Psoas muscle (tissue), 8 donors: ENCODE data around the gene TTC9. TPM values are rescaled to one million over a fixed set of nuclear protein-coding genes. Genes with fewer than 3 reads are reported as not detected.

Experiments
- ATAC-seq, 4 donors: fragments of 200-7000 bp; cut with Tn5 transposase; one replicate each; pipeline ENCODE4 v1.9.1; 2020; ENCODE audit warnings: moderate library complexity in 3 of 4, mild to moderate bottlenecking in 2 of 4
- DNase-seq, 2 donors: peaks; one replicate each; pipeline ENCODE4 v3.0.0-alpha.2; 2020
- H3K27ac ChIP-seq: fragments of 200-600 bp; one replicate; pipeline ENCODE4 v1.8.0; 2022
- H3K27me3 ChIP-seq, 3 donors: fragments of 200-600 bp in 1 of 3; one replicate each; pipeline versions ENCODE4 v1.6.1 to v1.8.0; 2013 to 2022; ENCODE audit warnings: low read length in 2 of 3, mild to moderate bottlenecking in 2 of 3, moderate library complexity in 1 of 3; ENCODE audit not compliant: insufficient read depth in 3 of 3
- H3K36me3 ChIP-seq, 2 donors: fragments of 200-600 bp in 1 of 2; one replicate each; pipeline versions ENCODE4 v1.6.1 to v1.8.0; 2013 to 2022; ENCODE audit warnings: low read depth in 1 of 2, mild to moderate bottlenecking in 1 of 2, moderate library complexity in 1 of 2; ENCODE audit not compliant: insufficient read depth in 1 of 2
- H3K4me1 ChIP-seq: fragments of 200-600 bp; one replicate; pipeline ENCODE4 v1.8.0; 2022
- H3K4me3 ChIP-seq: fragments of 200-600 bp; one replicate; pipeline ENCODE4 v1.8.0; 2022; ENCODE audit warnings: mild to moderate bottlenecking
- H3K9me3 ChIP-seq: fragments of 200-600 bp; one replicate; pipeline ENCODE4 v1.8.0; 2022
- CTCF ChIP-seq: fragments of 200-600 bp; IDR thresholded peaks from one replicate; pipeline ENCODE4 v1.8.0; 2022; ENCODE audit warnings: antibody characterized with exemption
- WGBS, 3 donors: extraction: QIAGEN DNeasy Blood & Tissue Kit; methylation state at CpG; one replicate each; pipeline versions ENCODE4 v1.1.6 to v1.1.7; 2013; 5-methylcytosine and 5-hydroxymethylcytosine counted together
- intact Hi-C, 2 donors: fragments of 100-400 bp; cut with DNase I; formaldehyde crosslinking; loops; one replicate each; pipeline versions ENCODE4 v1.11.0 to v1.14.2; 2022
- polyA plus RNA-seq, 3 donors: library from polyadenylated mRNA; stranded (reverse); fragments of 200-250 nt; gene quantifications; one replicate each; pipeline ENCODE4 v1.2.3, GENCODE V29; 2013
- total RNA-seq, 4 donors: library from RNA; stranded (reverse); fragmentation: NEBNext Ultra II Directional in 2 of 4; extraction: Animal tissue kit (Norgen Biotek cat#: 25700) in 2 of 4; gene quantifications; one replicate each; pipeline versions ENCODE4 v1.2.1 to v1.2.4, GENCODE V29; 2021 to 2023
- donor health status: healthy with polysubstance abuse.
- donor health status: DM: no; HTN: no; CAD: no; lungs with moderate emphysema.
- donor health status: Bipolar disorder and iron deficiency.
- donor health status: healthy.
- donor health status: DM: yes; HTN: yes; CAD: no.
- donor health status: DM: no; HTN: no; CAD: no.
- donor health status: DM: no; HTN: no; CAD: no.
- donor health status: DM: yes; HTN: yes; CAD: no.

TTC9 gene
- total and polyA plus RNA-seq, 7 donors = 2.5 to 15.1 (median 5.4) TPM

DNA sequence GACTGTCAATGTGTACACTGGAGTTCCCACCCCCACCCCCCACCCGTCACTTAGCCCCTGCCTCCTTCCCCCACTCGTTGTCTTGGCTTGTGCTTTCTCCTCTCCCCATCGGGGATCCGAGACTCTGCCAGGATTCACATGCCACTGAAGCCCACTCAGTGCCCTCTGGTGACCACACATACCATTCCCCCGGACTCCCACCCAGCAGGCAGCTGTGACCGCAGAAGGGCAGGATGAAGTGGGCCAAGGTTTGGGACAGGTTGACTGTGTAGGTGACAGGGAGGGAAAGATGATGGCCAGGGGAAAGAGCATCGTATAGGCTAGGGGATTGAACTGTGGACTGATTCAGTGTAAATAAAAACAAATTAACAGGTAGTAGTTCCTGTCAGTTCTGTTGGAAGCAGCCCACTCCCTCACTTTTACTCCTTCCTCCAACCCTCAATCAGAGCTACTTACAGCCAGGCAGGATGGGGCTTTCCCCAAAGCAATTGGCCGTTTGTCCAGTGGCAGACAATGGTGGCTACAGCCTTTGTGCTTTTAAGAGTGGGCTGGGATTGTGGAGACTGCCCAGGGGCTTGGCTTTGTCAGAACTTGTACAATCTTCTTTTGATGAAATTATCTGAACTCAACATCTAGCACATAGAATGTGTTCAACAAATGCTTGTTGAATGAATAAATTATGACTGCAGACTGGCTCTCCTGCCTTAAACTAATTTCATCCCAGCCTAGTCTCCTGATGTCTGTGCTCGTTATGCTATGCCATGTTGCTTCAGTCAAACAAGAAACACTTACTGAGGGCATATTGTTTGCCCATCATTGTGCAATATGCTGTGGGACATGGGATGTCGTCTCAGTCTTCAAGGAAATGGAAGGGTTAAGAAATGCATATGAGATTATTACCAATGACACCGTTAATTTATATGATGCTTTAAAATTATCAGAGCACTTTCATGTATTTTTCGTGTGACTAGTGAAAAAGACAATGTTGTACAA is 30.2 kb downstream of the TTC9 start:
- Histone ChIP-seq H3K9me3 (no peaks in the 10 kb centered on the region), H3K4me3 (no peak overlapping the region), H3K27me3 (no peaks in the 10 kb centered on the region), H3K27ac (no peak overlapping the region), H3K36me3 (no peaks in the 10 kb centered on the region), H3K4me1 (no peaks in the 10 kb centered on the region)
- DNase-seq (no peak), ATAC-seq (peak in 1 of 4 donors; percentile 18)
- 64 to 77% (median 67%) methylated on average over 12 of the region's 12 CpGs for WGBS, 3 donors
- intact Hi-C loops = no loop called here
- no peak for TF ChIP-seq CTCF

GRCh38 chr14:70677341-70677740 is 35.6 kb downstream of the TTC9 start:
- Histone ChIP-seq H3K4me1 (no peaks in the 10 kb centered on the region), H3K9me3 (no peaks in the 10 kb centered on the region), H3K27me3 (no peaks in the 10 kb centered on the region), H3K36me3 (no peaks in the 10 kb centered on the region), H3K27ac (no peak overlapping the region), H3K4me3 (no peak overlapping the region)
- no peak for DNase-seq
- intact Hi-C loops = no loop called here
- ATAC-seq = no peak
- no peak for TF ChIP-seq CTCF
- 65 to 70% (median 68%) methylated on average over 6 of the region's 6 CpGs for WGBS, 3 donors

DNA sequence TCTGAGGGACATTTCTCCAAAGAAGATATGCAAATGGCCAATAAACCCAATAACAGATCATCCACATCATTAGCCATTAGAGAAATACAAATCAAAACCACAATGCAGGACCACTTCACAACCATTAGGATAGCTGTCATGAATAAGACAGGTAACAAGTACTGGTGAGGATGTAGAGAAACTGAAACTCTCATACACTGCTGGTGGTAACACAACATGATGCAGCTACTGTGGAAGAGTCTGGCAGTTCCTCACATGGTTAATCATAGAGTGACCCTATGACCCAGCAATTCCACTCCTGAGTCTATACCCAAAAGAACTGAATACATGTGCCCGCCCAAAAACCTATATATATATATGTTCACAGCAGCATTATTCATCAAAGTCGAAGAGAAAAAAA is 39.0 kb downstream of the TTC9 start:
- Histone ChIP-seq H3K27me3 (no peaks in the 10 kb centered on the region), H3K36me3 (no peaks in the 10 kb centered on the region), H3K4me3 (no peak overlapping the region), H3K27ac (no peak overlapping the region), H3K4me1 (no peaks in the 10 kb centered on the region), H3K9me3 (no peaks in the 10 kb centered on the region)
- DNase-seq = no peak
- no peak for TF ChIP-seq CTCF
- no peak for ATAC-seq
- intact Hi-C loops = no loop called here
- 93 to 95% (median 94%) methylated on average over 2 of the region's 2 CpGs for WGBS, 3 donors

GRCh38 chr14:70683983-70684382 is 42.3 kb downstream of the TTC9 start:
- H3K4me1 ChIP-seq = no peaks in the 10 kb centered on the region
- no peaks in the 10 kb centered on the region for H3K9me3 ChIP-seq
- intact Hi-C loops = no loop called here
- DNase-seq (no peak), ATAC-seq (no peak)
- WGBS, 3 donors = 59 to 66% (median 61%) methylated on average over 6 of the region's 6 CpGs
- H3K4me3 ChIP-seq = no peak overlapping the region
- no peak overlapping the region for H3K27ac ChIP-seq
- H3K36me3 ChIP-seq = no peaks in the 10 kb centered on the region
- TF ChIP-seq CTCF = no peak
- no peaks in the 10 kb centered on the region for H3K27me3 ChIP-seq
